K562 (cell line): ENCODE measurements around the gene ZCCHC24. TPM values are rescaled to one million over a fixed set of nuclear protein-coding genes. Genes with fewer than 3 reads are reported as not detected.

Source experiments
- ATAC-seq: fragments of 200-7000 bp; cut with Tn5 transposase; 3 replicates; pipeline ENCODE4 v1.9.1; 2020; ENCODE audit warnings: moderate library complexity
- BruUV-seq: library from RNA; stranded (reverse); fragments of 400-500 nt; replicated peaks from 2 replicates; lab custom pipeline; 2021; lab: Mats Ljungman, UMichigan
- CTCF ChIA-PET: fragments of 300-600 bp; formaldehyde crosslinking; extraction: SDS; loops from one replicate; lab custom pipeline; 2021; ENCODE audit warnings: low intra/inter-chr PET ratio; lab: Yijun Ruan, JAX
- POLR2A ChIA-PET: fragments of 300-600, 350-650 bp; sonication (Branson Sonifier 250); formaldehyde crosslinking; extraction: SDS; loops from one replicate; lab custom pipeline; 2021; ENCODE audit warnings: antibody characterized with exemption, inconsistent platforms; lab: Yijun Ruan, JAX
- DNase-seq, 4 experiments: peaks; one replicate each; pipeline versions ENCODE4 v3.0.0 to v3.0.0-alpha.2; 2011 to 2018; ENCODE audit warnings: low spot score in 3 of 4, mixed read lengths in 3 of 4; ENCODE audit errors: extremely low read depth in 1 of 4
- FAIRE-seq: peaks from 2 replicates; lab custom pipeline; 2011; peaks lifted over from hg19 to GRCh38; lab: Jason Lieb, UNC
- H2AFZ ChIP-seq: 2 replicates; pipeline ENCODE4 v1.6.0; 2011; ENCODE audit warnings: low read depth, low read length, control low read depth, inconsistent platforms
- H3K27ac ChIP-seq: fragments of 200-600 bp; 3 replicates; pipeline ENCODE4 v1.8.0; 2011; ENCODE audit warnings: low read depth, mild to moderate bottlenecking, control low read depth, inconsistent platforms, low read length, moderate library complexity, mixed read lengths; ENCODE audit errors: extremely low read depth
- H3K27me3 ChIP-seq, 2 experiments: fragments of 300-600 bp in 1 of 2; 2 replicates in 1 of 2; 3 replicates in 1 of 2; pipeline versions ENCODE4 v1.6.0 to v1.8.0; 2011; ENCODE audit warnings: inconsistent platforms in 2 of 2, low read length in 2 of 2, mild to moderate bottlenecking in 1 of 2, mixed read lengths in 1 of 2, moderate library complexity in 1 of 2; ENCODE audit not compliant: control insufficient read depth in 2 of 2, insufficient read depth in 2 of 2
- H3K36me3 ChIP-seq: fragments of 300-600 bp; 3 replicates; pipeline ENCODE4 v1.8.0; 2011; ENCODE audit warnings: mild to moderate bottlenecking, low read length, inconsistent platforms; ENCODE audit not compliant: control insufficient read depth, insufficient read depth
- H3K4me1 ChIP-seq, 2 experiments: fragments of 200-600 bp in 1 of 2; replicated peaks in 1 of 2; 2 replicates in 1 of 2; 3 replicates in 1 of 2; pipeline versions ENCODE4 v1.5.1 to v1.8.0; 2011; ENCODE audit warnings: inconsistent platforms in 2 of 2, low read length in 2 of 2, mild to moderate bottlenecking in 1 of 2, mixed read lengths in 1 of 2, moderate library complexity in 1 of 2; ENCODE audit not compliant: control insufficient read depth in 2 of 2, insufficient read depth in 2 of 2
- H3K4me2 ChIP-seq: 2 replicates; pipeline ENCODE4 v1.6.1; 2011; ENCODE audit warnings: low read length, control low read depth, inconsistent platforms, mixed read lengths; ENCODE audit not compliant: insufficient read depth
- H3K4me3 ChIP-seq: fragments of 200-600 bp; sonication (generic), shearing (Covaris generic); 2 replicates; pipeline ENCODE4 v1.5.1; 2016; ENCODE audit warnings: control low read depth, inconsistent platforms
- H3K79me2 ChIP-seq: fragments of 200-600 bp; 3 replicates; pipeline ENCODE4 v1.8.0; 2011; ENCODE audit warnings: low read length, inconsistent platforms; ENCODE audit not compliant: control insufficient read depth, insufficient read depth
- H3K9ac ChIP-seq, 2 experiments: 2 replicates each; pipeline versions ENCODE4 v1.6.0 to v1.6.1; 2011; ENCODE audit warnings: low read depth in 2 of 2, low read length in 2 of 2, control low read depth in 1 of 2, inconsistent platforms in 1 of 2, mild to moderate bottlenecking in 1 of 2, mixed read lengths in 1 of 2; ENCODE audit not compliant: insufficient read depth in 1 of 2
- H3K9me1 ChIP-seq: one replicate; pipeline ENCODE4 v1.6.0; 2011; ENCODE audit warnings: inconsistent platforms, mild to moderate bottlenecking, low read length, moderate library complexity; ENCODE audit not compliant: control insufficient read depth, insufficient read depth
- H3K9me3 ChIP-seq: replicated peaks from 2 replicates; pipeline ENCODE4 v1.5.1; 2011; ENCODE audit warnings: low read depth, low read length, inconsistent platforms; ENCODE audit not compliant: control insufficient read depth, insufficient read depth
- H4K20me1 ChIP-seq: replicated peaks from 2 replicates; pipeline ENCODE4 v1.6.1; 2011; ENCODE audit warnings: low read length, inconsistent platforms, mixed read lengths; ENCODE audit not compliant: control insufficient read depth, insufficient read depth
- RHOXF2B ChIP-seq: fragments of 250-450 bp; sonication (Bioruptor Pico); conservative IDR thresholded peaks from 2 replicates; pipeline ENCODE4 v1.5.1; 2021
- WGBS: fragments of 100-300 bp; shearing (Covaris generic); methylation state at CpG from one replicate; pipeline ENCODE4 v1.1.6; 2016; ENCODE audit warnings: low coverage, mixed read lengths; ENCODE audit not compliant: insufficient coverage; ENCODE audit errors: missing lambda C conversion rate; 5-methylcytosine and 5-hydroxymethylcytosine counted together
- in situ Hi-C: fragments of 300-500 bp; cut with MboI; formaldehyde crosslinking; loops from 4 replicates; pipeline ENCODE4 v1.15.0; 2018; ENCODE audit warnings: inconsistent platforms, mixed read lengths
- intact Hi-C: fragments of 100-400 bp; cut with micrococcal nuclease; formaldehyde crosslinking; loops from 2 replicates; pipeline ENCODE4 v1.14.2; 2022
- polyA plus RNA-seq, 8 experiments: library from polyadenylated mRNA; depleted of rRNA in 4 of 8; stranded (reverse) in 5 of 8; unstranded in 3 of 8; fragments of >200 nt; fragmentation: Nextera tagmentation in 2 of 8; fragmentation: Illumina TruSeq in 1 of 8; extraction: Ambion mirVana in 2 of 8; extraction: Trizol in 1 of 8; gene quantifications; 2 replicates each; pipeline versions ENCODE4 v1.2.1 to v1.2.3, GENCODE V29; 2011 to 2014; ENCODE audit warnings: inconsistent platforms in 1 of 8, missing spikeins in 1 of 8
- total RNA-seq, 7 experiments: library from RNA; depleted of rRNA in 6 of 7; stranded (reverse); fragments of >200 nt in 6 of 7; fragmentation: Illumina TruSeq in 2 of 7; extraction: Trizol in 2 of 7; gene quantifications; 2 replicates each; pipeline versions ENCODE4 v1.2.1 to v1.2.3, GENCODE V29; 2011 to 2021; ENCODE audit warnings: low replicate concordance in 1 of 7
- TF ChIP-seq, protein P1 (sequence below): fragments of 150-350 bp; conservative IDR thresholded peaks from 2 replicates; pipeline ENCODE4 v1.6.1; 2014; ENCODE audit warnings: low read length
- TF ChIP-seq, protein P2 (sequence below): fragments of 450-650 bp; IDR thresholded peaks from 2 replicates; pipeline ENCODE4 v1.6.1; 2016; ENCODE audit warnings: mild to moderate bottlenecking
- TF ChIP-seq, protein P3 (sequence below): sonication (generic); formaldehyde crosslinking; IDR thresholded peaks from 2 replicates; pipeline ENCODE4 v1.8.1; 2023; ENCODE audit warnings: mild to moderate bottlenecking, missing genetic modification reagents
- TF ChIP-seq, protein P4 (sequence below): fragments of 250-450 bp; sonication (Bioruptor Pico); IDR thresholded peaks from 2 replicates; pipeline ENCODE4 v1.8.0; 2022; ENCODE audit warnings: moderate library complexity, mild to moderate bottlenecking, inconsistent platforms

ZCCHC24 gene
- total and polyA plus RNA-seq, 9 of the 15 experiments (the other 6 are each of a cell fraction or from before 2014, with no cell fraction given) = 0.84 to 11.0 (median 4.6) TPM

DNA sequence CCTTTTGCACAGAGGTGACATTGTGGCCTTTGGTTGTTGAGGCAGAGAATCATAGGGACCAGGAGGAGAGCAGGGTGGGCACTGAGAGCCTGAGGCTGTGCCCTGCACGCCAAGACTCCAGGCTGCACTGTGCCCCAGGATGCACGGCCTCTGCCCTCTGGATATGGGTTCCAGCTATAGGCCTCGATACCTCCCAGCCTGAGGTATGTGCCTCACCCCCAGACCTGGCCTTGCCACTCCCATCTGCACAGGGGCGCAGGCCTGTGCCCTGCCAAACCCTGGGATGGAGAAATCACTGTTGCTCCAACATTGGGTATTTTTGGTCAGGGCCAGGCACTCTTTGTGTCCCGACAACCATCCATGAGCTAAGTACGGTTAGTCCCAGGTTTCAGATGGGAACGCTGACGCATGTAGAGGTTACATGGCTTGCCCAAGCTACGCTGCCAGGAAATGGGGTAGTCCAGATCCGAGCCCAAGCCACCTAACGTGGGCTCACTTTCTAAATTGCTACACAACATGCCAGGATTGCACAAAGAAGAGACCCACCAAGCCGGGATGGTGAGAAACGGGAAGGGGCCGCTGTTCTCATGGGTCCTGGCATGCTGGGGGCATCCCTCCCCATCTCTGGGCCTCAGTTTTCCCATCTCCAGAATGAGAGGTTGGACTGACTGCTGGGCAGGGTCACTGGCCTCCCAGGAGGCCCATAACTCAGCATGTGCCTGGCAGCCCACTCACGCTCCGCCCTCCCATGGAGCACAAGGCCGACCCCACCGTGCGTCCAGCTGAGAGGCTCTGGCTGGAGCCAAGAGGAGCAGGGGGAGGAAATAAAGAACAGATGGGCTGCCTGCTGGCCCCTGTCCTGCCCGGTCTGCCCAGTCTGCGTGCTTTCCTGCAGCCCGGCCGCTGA, 44.2 kb downstream of the ZCCHC24 start:
- ChIA-PET POLR2A (interaction anchor here (1.4 to 2.8 kb wide), 2 partner anchors 10 to 43 kb away, joined by 3 to 11 read pairs; no protein-coding TSS in a partner anchor), CTCF (no interaction called here)
- WGBS = 75% methylated on average over 21 of the region's 23 CpGs
- BruUV-seq = no TSS peak
- peaks cover 48 to 69% of the 10 kb centered on the region in 2 experiments for H3K4me1 ChIP-seq
- H3K27ac ChIP-seq = no peak overlapping the region
- H3K79me2 ChIP-seq = no peaks in the 10 kb centered on the region
- ATAC-seq (no peak), FAIRE-seq (no peak), DNase-seq (no peak)
- no peak overlapping the region for H3K4me3 ChIP-seq
- H3K4me2 ChIP-seq = no peak overlapping the region
- in situ Hi-C loops = no loop called here
- no peaks in the 10 kb centered on the region for H3K9me3 ChIP-seq
- intact Hi-C loops = loop anchor here (2.0 kb wide), 1 partner anchor 66 kb away; no protein-coding TSS in a partner anchor
- peaks cover 4% of the 10 kb centered on the region; the same call in 1 of the 2 replicates for H4K20me1 ChIP-seq
- H3K36me3 ChIP-seq = no peaks in the 10 kb centered on the region
- no peaks in the 10 kb centered on the region for H3K9me1 ChIP-seq
- peak overlapping the region in 1 of 2 experiments; percentile 41; a peak in 2 of 4 replicates for H3K9ac ChIP-seq
- H2AFZ ChIP-seq = peak overlapping the region; percentile 75; the same call in 1 of the 2 replicates
- no peaks in the 10 kb centered on the region for H3K27me3 ChIP-seq
- TF ChIP-seq, protein P1, sequence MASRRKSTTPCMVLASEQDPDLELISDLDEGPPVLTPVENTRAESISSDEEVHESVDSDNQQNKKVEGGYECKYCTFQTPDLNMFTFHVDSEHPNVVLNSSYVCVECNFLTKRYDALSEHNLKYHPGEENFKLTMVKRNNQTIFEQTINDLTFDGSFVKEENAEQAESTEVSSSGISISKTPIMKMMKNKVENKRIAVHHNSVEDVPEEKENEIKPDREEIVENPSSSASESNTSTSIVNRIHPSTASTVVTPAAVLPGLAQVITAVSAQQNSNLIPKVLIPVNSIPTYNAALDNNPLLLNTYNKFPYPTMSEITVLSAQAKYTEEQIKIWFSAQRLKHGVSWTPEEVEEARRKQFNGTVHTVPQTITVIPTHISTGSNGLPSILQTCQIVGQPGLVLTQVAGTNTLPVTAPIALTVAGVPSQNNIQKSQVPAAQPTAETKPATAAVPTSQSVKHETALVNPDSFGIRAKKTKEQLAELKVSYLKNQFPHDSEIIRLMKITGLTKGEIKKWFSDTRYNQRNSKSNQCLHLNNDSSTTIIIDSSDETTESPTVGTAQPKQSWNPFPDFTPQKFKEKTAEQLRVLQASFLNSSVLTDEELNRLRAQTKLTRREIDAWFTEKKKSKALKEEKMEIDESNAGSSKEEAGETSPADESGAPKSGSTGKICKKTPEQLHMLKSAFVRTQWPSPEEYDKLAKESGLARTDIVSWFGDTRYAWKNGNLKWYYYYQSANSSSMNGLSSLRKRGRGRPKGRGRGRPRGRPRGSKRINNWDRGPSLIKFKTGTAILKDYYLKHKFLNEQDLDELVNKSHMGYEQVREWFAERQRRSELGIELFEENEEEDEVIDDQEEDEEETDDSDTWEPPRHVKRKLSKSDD = no peak
- TF ChIP-seq, protein P2, sequence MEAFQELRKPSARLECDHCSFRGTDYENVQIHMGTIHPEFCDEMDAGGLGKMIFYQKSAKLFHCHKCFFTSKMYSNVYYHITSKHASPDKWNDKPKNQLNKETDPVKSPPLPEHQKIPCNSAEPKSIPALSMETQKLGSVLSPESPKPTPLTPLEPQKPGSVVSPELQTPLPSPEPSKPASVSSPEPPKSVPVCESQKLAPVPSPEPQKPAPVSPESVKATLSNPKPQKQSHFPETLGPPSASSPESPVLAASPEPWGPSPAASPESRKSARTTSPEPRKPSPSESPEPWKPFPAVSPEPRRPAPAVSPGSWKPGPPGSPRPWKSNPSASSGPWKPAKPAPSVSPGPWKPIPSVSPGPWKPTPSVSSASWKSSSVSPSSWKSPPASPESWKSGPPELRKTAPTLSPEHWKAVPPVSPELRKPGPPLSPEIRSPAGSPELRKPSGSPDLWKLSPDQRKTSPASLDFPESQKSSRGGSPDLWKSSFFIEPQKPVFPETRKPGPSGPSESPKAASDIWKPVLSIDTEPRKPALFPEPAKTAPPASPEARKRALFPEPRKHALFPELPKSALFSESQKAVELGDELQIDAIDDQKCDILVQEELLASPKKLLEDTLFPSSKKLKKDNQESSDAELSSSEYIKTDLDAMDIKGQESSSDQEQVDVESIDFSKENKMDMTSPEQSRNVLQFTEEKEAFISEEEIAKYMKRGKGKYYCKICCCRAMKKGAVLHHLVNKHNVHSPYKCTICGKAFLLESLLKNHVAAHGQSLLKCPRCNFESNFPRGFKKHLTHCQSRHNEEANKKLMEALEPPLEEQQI = no peak
- no peak for TF ChIP-seq RHOXF2B (CRISPR knock-in tag)
- TF ChIP-seq, protein P3, sequence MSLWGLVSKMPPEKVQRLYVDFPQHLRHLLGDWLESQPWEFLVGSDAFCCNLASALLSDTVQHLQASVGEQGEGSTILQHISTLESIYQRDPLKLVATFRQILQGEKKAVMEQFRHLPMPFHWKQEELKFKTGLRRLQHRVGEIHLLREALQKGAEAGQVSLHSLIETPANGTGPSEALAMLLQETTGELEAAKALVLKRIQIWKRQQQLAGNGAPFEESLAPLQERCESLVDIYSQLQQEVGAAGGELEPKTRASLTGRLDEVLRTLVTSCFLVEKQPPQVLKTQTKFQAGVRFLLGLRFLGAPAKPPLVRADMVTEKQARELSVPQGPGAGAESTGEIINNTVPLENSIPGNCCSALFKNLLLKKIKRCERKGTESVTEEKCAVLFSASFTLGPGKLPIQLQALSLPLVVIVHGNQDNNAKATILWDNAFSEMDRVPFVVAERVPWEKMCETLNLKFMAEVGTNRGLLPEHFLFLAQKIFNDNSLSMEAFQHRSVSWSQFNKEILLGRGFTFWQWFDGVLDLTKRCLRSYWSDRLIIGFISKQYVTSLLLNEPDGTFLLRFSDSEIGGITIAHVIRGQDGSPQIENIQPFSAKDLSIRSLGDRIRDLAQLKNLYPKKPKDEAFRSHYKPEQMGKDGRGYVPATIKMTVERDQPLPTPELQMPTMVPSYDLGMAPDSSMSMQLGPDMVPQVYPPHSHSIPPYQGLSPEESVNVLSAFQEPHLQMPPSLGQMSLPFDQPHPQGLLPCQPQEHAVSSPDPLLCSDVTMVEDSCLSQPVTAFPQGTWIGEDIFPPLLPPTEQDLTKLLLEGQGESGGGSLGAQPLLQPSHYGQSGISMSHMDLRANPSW (CRISPR knock-in tag) = no peak
- TF ChIP-seq, protein P4, sequence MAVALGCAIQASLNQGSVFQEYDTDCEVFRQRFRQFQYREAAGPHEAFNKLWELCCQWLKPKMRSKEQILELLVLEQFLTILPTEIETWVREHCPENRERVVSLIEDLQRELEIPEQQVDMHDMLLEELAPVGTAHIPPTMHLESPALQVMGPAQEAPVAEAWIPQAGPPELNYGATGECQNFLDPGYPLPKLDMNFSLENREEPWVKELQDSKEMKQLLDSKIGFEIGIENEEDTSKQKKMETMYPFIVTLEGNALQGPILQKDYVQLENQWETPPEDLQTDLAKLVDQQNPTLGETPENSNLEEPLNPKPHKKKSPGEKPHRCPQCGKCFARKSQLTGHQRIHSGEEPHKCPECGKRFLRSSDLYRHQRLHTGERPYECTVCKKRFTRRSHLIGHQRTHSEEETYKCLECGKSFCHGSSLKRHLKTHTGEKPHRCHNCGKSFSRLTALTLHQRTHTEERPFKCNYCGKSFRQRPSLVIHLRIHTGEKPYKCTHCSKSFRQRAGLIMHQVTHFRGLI (CRISPR knock-in tag) = no peak
